ENCODE measurements around the gene TRAPPC3.

DNA sequence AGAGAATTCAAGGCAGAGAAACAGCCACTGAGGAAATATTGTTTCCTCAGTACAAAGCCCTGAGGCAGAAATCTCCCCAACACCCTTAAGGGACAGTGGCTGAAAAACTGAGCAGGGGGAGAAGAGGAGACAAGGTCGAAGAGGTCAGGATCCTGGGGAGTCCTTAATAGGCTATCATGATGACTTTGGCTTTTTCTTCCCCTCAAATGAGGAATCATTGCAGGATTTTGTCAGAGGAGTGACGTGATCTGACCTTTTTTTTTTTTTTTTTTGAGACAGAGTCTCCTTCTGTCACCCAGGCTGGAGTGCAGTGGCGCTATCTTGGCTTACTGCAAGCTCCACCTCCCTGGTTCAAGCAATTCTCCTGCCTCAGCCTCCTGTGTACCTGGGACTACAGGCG, 16.9 kb upstream of the TRAPPC3 start:
- TF ChIP-seq, protein P1, sequence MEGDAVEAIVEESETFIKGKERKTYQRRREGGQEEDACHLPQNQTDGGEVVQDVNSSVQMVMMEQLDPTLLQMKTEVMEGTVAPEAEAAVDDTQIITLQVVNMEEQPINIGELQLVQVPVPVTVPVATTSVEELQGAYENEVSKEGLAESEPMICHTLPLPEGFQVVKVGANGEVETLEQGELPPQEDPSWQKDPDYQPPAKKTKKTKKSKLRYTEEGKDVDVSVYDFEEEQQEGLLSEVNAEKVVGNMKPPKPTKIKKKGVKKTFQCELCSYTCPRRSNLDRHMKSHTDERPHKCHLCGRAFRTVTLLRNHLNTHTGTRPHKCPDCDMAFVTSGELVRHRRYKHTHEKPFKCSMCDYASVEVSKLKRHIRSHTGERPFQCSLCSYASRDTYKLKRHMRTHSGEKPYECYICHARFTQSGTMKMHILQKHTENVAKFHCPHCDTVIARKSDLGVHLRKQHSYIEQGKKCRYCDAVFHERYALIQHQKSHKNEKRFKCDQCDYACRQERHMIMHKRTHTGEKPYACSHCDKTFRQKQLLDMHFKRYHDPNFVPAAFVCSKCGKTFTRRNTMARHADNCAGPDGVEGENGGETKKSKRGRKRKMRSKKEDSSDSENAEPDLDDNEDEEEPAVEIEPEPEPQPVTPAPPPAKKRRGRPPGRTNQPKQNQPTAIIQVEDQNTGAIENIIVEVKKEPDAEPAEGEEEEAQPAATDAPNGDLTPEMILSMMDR (IDR thresholded peaks at IDR 0.05; ENCODE audit: low read depth, low read length, poor library complexity, severe bottlenecking): no peak
- TF ChIP-seq EZH2phosphoT487 (IDR thresholded peaks at IDR 0.05; ENCODE audit: borderline replicate concordance, low read length): no peak
